HG03558 (cell line): ENCODE results near the gene SMPD3.

Experiments
- ATAC-seq: cut with Tn5 transposase; IDR thresholded peaks from one replicate; pipeline ENCODE4 v1.9.1; 2021; ENCODE audit warnings: moderate number of reproducible peaks; ENCODE audit not compliant: unreplicated experiment; ENCODE audit errors: extremely low read depth

The SMPD3 gene

DNA sequence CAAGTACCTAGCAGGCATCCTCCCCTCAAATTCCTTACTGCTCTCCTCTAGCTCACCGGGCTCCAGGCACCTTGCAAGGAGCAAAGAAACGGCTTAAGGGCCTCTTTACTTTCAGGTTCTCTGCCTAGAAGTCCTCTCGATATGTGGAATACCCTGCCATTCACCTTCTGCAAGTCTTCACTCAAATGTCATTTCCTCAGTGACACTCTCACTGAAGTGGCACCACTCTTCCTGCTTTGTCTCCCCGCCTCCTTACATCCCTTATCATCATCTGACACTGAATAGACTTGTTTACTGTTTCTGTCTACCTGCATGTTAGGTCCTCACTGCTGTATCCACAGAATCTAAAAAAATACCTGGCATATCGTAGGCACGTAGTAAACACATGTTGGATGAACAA, 138.5 kb downstream of the SMPD3 start:
- no peak for ATAC-seq
